Progenitor cell of endocrine pancreas (in vitro differentiated cells): ENCODE measurements around the gene ABHD18. TPM values are rescaled to one million over a fixed set of nuclear protein-coding genes. Genes with fewer than 3 reads are reported as not detected.
"Not testable (repeated sequence)": the region's sequence is repeated elsewhere in the genome, so short reads cannot be mapped to it uniquely, and the experiment has no call there.

Experiments used
- DNase-seq: peaks from one replicate; pipeline ENCODE4 v3.0.0; 2021; ENCODE audit warnings: low spot score; ENCODE audit not compliant: unreplicated experiment
- H3K27ac Mint-ChIP-seq: 2 replicates; pipeline ENCODE4 v1.8.0; 2021; ENCODE audit warnings: mild to moderate bottlenecking, moderate library complexity, mixed read lengths
- H3K27me3 Mint-ChIP-seq: 2 replicates; pipeline ENCODE4 v1.8.0; 2021; ENCODE audit warnings: mixed read lengths
- H3K36me3 Mint-ChIP-seq: 2 replicates; pipeline ENCODE4 v1.8.0; 2022; ENCODE audit warnings: mixed read lengths; ENCODE audit not compliant: insufficient read depth
- H3K4me1 Mint-ChIP-seq: 2 replicates; pipeline ENCODE4 v1.8.0; 2021; ENCODE audit warnings: low read depth, mixed read lengths
- H3K4me3 Mint-ChIP-seq: 2 replicates; pipeline ENCODE4 v1.8.0; 2021; ENCODE audit warnings: low read depth, mild to moderate bottlenecking, moderate library complexity, mixed read lengths
- H3K9me3 Mint-ChIP-seq: 2 replicates; pipeline ENCODE4 v1.8.0; 2021; ENCODE audit warnings: low read depth, mixed read lengths
- CTCF ChIP-seq: fragments of 200-600 bp; sonication (generic); IDR thresholded peaks from one replicate; pipeline ENCODE4 v1.5.0; 2021; ENCODE audit warnings: antibody characterized with exemption, mild to moderate bottlenecking; ENCODE audit not compliant: unreplicated experiment
- total RNA-seq: library from RNA; stranded (reverse); gene quantifications from 2 replicates; pipeline ENCODE4 v1.2.1, GENCODE V29; 2021

ABHD18 gene
- total RNA-seq, 1 donor from 2014 or later, result 19.4 TPM

DNA sequence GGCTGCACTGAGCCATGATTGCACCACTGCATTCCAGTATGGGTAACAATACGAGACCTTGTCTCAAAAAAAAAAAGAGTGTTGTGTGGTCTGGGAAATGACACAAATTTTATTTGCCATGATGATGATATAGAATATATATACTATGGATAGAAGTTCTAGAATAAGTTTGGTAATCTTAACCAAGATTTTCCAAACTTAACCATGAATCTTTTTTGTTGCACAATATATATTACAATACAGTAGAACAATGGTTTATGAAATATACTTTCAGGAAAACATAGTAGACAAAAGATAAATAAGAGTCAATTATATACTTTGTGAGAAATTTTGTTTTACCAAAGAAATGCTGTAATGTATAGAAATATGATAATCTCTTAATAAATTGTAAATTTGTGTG is 35.0 kb upstream of the ABHD18 start:
- H3K36me3 Mint-ChIP-seq, result peaks cover 14% of the 10 kb centered on the region
- no peak overlapping the region for H3K4me3 Mint-ChIP-seq
- no peaks in the 10 kb centered on the region for H3K4me1 Mint-ChIP-seq
- TF ChIP-seq CTCF, result no peak
- H3K27me3 Mint-ChIP-seq, result no peaks in the 10 kb centered on the region
- DNase-seq, result no peak
- peak overlapping the region; percentile 41 for H3K27ac Mint-ChIP-seq
- H3K9me3 Mint-ChIP-seq, result peaks cover 2% of the 10 kb centered on the region

DNA sequence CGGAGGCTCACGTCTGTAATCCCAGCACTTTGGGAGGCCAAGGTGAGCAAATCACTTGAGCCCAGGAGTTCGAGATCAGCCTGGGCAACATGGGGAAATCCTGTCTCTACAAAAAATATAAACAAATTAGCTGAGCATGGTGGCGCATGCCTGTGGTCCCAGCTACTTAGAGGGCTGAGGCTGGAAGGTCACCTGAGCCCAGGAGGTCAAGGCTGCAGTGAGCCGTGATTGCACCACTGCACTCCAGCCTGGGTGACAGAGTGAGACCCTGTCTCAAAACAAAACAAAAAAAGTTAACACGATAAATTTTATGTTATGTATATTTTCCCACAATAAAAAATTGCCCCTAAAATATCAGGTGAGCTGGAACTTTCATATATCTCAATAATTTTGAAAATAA is 33.4 kb upstream of the ABHD18 start:
- not testable (repeated sequence) for DNase-seq, H3K4me3 Mint-ChIP-seq, H3K36me3 Mint-ChIP-seq, H3K9me3 Mint-ChIP-seq, H3K27ac Mint-ChIP-seq, H3K4me1 Mint-ChIP-seq, H3K27me3 Mint-ChIP-seq

DNA sequence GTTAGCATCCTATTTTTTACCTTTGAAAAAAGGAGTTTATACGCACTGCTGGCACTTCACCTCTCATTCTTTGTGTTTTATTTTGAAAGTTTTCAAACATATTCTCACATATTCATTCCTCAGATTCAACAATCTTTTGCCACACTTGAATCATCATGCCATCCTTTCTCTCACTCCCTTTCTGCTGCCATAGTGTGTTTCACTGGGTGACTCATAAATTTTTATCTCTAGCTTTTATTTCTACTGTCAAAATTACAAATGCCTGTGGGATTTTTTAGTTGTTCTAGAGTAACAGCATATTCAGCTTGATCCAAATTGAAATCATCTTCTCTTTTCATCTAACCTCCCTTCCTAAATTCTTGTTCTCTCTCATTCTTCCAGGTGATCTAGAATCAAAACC is 28.2 kb upstream of the ABHD18 start:
- H3K36me3 Mint-ChIP-seq, result peaks cover 14% of the 10 kb centered on the region
- no peaks in the 10 kb centered on the region for H3K9me3 Mint-ChIP-seq
- no peak overlapping the region for H3K4me3 Mint-ChIP-seq
- H3K4me1 Mint-ChIP-seq, result no peaks in the 10 kb centered on the region
- no peak for DNase-seq
- no peak overlapping the region for H3K27ac Mint-ChIP-seq
- H3K27me3 Mint-ChIP-seq, result no peaks in the 10 kb centered on the region
- TF ChIP-seq CTCF, result no peak

- Mint-ChIP-seq H3K27ac (no peak overlapping the region), H3K4me1 (no peaks in the 10 kb centered on the region), H3K27me3 (no peaks in the 10 kb centered on the region), H3K36me3 (peaks cover 8% of the 10 kb centered on the region), H3K4me3 (no peak overlapping the region), H3K9me3 (no peaks in the 10 kb centered on the region)
- DNase-seq, result no peak
- no peak for TF ChIP-seq CTCF
These were observed 8.1 kb upstream of the ABHD18 start for GRCh38 chr4:127957105-127957504.

DNA sequence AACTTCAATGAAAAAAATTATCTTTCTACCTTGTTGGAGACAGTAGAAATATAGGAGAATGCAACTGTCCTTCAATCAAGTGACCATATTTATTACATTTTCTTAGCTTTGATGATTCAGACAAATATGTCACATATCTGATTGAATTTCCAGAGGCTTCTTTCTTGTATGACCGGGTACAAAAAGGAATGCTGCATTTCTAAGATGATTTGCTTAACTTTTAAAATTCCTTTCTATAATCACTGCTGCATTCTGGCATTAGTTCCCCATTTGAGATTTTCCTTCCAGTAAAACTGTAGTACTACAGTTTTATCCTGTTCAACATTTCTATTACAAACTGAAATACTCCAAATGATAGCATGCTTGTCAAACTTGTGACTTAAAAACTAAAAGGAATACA is 5.4 kb upstream of the ABHD18 start:
- H3K36me3 Mint-ChIP-seq, result peaks cover 11% of the 10 kb centered on the region
- H3K27me3 Mint-ChIP-seq, result no peaks in the 10 kb centered on the region
- no peak for TF ChIP-seq CTCF
- DNase-seq, result no peak
- peaks cover 2% of the 10 kb centered on the region for H3K4me1 Mint-ChIP-seq
- no peaks in the 10 kb centered on the region for H3K9me3 Mint-ChIP-seq
- no peak overlapping the region for H3K27ac Mint-ChIP-seq
- H3K4me3 Mint-ChIP-seq, result no peak overlapping the region

DNA sequence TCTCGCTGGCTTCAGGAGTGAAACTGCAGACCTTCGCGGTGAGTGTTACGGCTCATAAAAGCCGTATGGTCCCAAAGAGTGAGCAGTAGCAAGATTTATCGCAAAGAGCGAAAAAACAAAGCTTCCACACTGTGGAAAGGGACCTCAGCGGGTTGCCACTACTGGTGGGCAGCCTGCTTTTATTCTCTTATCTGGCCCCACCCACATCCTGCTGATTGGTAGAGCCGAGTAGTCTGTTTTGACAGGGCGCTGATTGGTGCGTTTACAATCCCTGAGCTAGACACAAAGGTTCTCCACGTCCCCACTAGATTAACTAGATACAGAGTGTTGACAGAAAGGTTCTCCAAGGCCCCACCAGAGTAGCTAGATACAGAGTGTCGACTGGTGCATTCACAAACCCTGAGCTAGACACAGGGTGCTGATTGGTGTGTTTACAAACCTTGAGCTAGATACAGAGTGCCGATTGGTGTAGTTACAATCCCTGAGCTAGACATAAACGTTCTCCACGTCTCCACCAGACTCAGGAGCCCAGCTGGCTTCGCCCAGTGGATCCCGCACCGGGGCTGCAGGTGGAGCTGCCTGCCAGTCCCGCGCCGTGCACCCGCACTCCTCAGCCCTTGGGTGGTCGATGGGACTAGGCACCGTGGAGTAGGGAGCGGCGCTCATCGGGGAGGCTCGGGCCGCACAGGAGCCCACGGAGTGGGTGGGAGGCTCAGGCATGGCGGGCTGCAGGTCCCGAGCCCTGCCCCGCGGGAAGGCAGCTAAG is 1.4 kb upstream of the ABHD18 start:
- H3K27me3 Mint-ChIP-seq, H3K9me3 Mint-ChIP-seq, H3K4me1 Mint-ChIP-seq, DNase-seq: not testable (repeated sequence)
- peak overlapping the region; percentile 89 for H3K27ac Mint-ChIP-seq
- peaks cover 11% of the 10 kb centered on the region for H3K36me3 Mint-ChIP-seq
- peak overlapping the region; percentile 77 for H3K4me3 Mint-ChIP-seq

- H3K4me3 Mint-ChIP-seq, result peak overlapping the region; percentile 97
- not testable (repeated sequence) for H3K9me3 Mint-ChIP-seq, H3K4me1 Mint-ChIP-seq, H3K27me3 Mint-ChIP-seq
- peak; percentile 18 for DNase-seq
- peak overlapping the region; percentile 99 for H3K27ac Mint-ChIP-seq
- peaks cover 11% of the 10 kb centered on the region for H3K36me3 Mint-ChIP-seq
These were observed 662 bp upstream of the ABHD18 start for GRCh38 chr4:127964426-127965061.
